Transverse colon (tissue), 4 donors: ENCODE data around the gene EVI5. TPM values are rescaled to one million over a fixed set of nuclear protein-coding genes. Genes with fewer than 3 reads are reported as not detected.
"Not testable (repeated sequence)": the region's sequence is repeated elsewhere in the genome, so short reads cannot be mapped to it uniquely, and the experiment has no call there.

Source experiments
- DNase-seq: peaks from one replicate; pipeline ENCODE4 v3.0.0-alpha.2; 2019
- H3K27ac ChIP-seq, 4 donors: fragments of 200-600 bp; sonication (generic); 2 replicates each; pipeline ENCODE4 v1.5.1; 2016 to 2018; ENCODE audit warnings: inconsistent platforms in 4 of 4
- H3K27me3 ChIP-seq: fragments of 200-600 bp; sonication (generic); 2 replicates; pipeline ENCODE4 v1.5.1; 2017; ENCODE audit warnings: inconsistent platforms
- H3K36me3 ChIP-seq, 4 donors: fragments of 200-600 bp; sonication (generic); 2 replicates each; pipeline ENCODE4 v1.5.1; 2017 to 2019; ENCODE audit warnings: inconsistent platforms in 4 of 4
- H3K4me1 ChIP-seq, 4 donors: fragments of 200-600 bp; sonication (generic); 2 replicates each; pipeline ENCODE4 v1.5.1; 2017 to 2020; ENCODE audit warnings: inconsistent platforms in 4 of 4
- H3K4me3 ChIP-seq, 4 donors: fragments of 200-600 bp; sonication (generic); 1 replicate in 1 of 4; 2 replicates in 3 of 4; pipeline versions ENCODE4 v1.5.1 to v1.6.1; 2017 to 2019; ENCODE audit warnings: inconsistent platforms in 4 of 4
- H3K9me3 ChIP-seq, 2 donors: fragments of 200-600 bp; sonication (generic); 2 replicates each; pipeline ENCODE4 v1.5.1; 2017 to 2019; ENCODE audit warnings: inconsistent platforms in 2 of 2
- CTCF ChIP-seq, 5 experiments: fragments of 200-600 bp in 3 of 5; fragments of 450-650 bp in 2 of 5; sonication (generic) in 3 of 5; IDR thresholded peaks; 1 replicate in 2 of 5; 2 replicates in 3 of 5; pipeline ENCODE4 v1.5.1; 2016 to 2017; ENCODE audit warnings: antibody characterized with exemption in 5 of 5, inconsistent platforms in 3 of 5, mild to moderate bottlenecking in 2 of 5, moderate library complexity in 1 of 5
- EP300 ChIP-seq: sonication (generic); formaldehyde crosslinking; IDR thresholded peaks from one replicate; pipeline ENCODE4 v1.6.1; 2017; ENCODE audit warnings: antibody characterized with exemption, low read depth
- POLR2A ChIP-seq: fragments of 450-650 bp; IDR thresholded peaks from one replicate; pipeline ENCODE4 v1.6.1; 2016; ENCODE audit warnings: antibody characterized with exemption, mild to moderate bottlenecking, moderate library complexity
- POLR2AphosphoS5 ChIP-seq, 3 donors: sonication (generic); formaldehyde crosslinking; IDR thresholded peaks; one replicate each; pipeline ENCODE4 v1.6.1; 2016; ENCODE audit warnings: antibody characterized with exemption in 3 of 3
- WGBS, 2 donors: methylation state at CpG; one replicate each; pipeline ENCODE4 v1.1.5; 2018; ENCODE audit warnings: low coverage in 1 of 2; 5-methylcytosine and 5-hydroxymethylcytosine counted together
- in situ Hi-C, 4 donors: fragments of 200-750 bp; cut with MboI; loops; one replicate each; pipeline versions ENCODE4 v1.15.0 to v1.15.1; 2017; ENCODE audit warnings: low sequenced_read_pairs in 3 of 4, low pct_ligation_motif_present in 1 of 4, low pct_unique_long_range_greater_than_20kb in 1 of 4
- intact Hi-C: fragments of 100-400 bp; cut with DNase I; formaldehyde crosslinking; loops from one replicate; pipeline ENCODE4 v1.15.1; 2023; ENCODE audit warnings: low total_unique reads
- total RNA-seq, 4 donors: library from RNA; depleted of rRNA; stranded (reverse); fragments of >200 nt; gene quantifications; one replicate each; pipeline ENCODE4 v1.1.0, GENCODE V29; 2016

The EVI5 gene
- total RNA-seq, 4 donors from 2014 or later: 10.5 to 57.6 (median 15.3) TPM

GRCh38 chr1:92527670-92528069 lies 257.2 kb downstream of the EVI5 start:
- Histone ChIP-seq H3K27ac (no peak overlapping the region), H3K4me1 (no peaks in the 10 kb centered on the region), H3K36me3 (no peaks in the 10 kb centered on the region), H3K27me3 (no peaks in the 10 kb centered on the region), H3K4me3 (no peak overlapping the region), H3K9me3 (no peaks in the 10 kb centered on the region)
- WGBS, 2 donors: 95 to 100% methylated on average over 2 of the region's 2 CpGs
- in situ Hi-C loops (no loop called here), intact Hi-C loops (no loop called here)
- DNase-seq: no peak
- no peak for TF ChIP-seq POLR2AphosphoS5 (IDR thresholded peaks at IDR 0.05)
- no peak for TF ChIP-seq CTCF (IDR thresholded peaks at IDR 0.05)
- no peak for TF ChIP-seq POLR2A
- TF ChIP-seq EP300: no peak

GRCh38 chr1:92524944-92525590 lies 259.8 kb downstream of the EVI5 start:
- DNase-seq, in situ Hi-C loops, H3K36me3 ChIP-seq, H3K4me3 ChIP-seq, H3K27me3 ChIP-seq, H3K27ac ChIP-seq, H3K9me3 ChIP-seq, H3K4me1 ChIP-seq, intact Hi-C loops: not testable (repeated sequence)
- 97% methylated on average over 4 to 9 of the region's 9 CpGs for WGBS, 2 donors

GRCh38 chr1:92519043-92519442 lies 265.9 kb downstream of the EVI5 start:
- 63 to 70% methylated on average over 2 of the region's 2 CpGs for WGBS, 2 donors

GRCh38 chr1:92516574-92516973 lies 268.3 kb downstream of the EVI5 start:
- Histone ChIP-seq H3K27ac (no peak overlapping the region), H3K9me3 (no peaks in the 10 kb centered on the region), H3K27me3 (no peaks in the 10 kb centered on the region), H3K4me3 (no peak overlapping the region), H3K4me1 (no peaks in the 10 kb centered on the region), H3K36me3 (peaks cover 0 to 12% (median 0%) of the 10 kb centered on the region in 4 donors)
- in situ Hi-C loops: no loop called here
- DNase-seq: no peak
- intact Hi-C loops: no loop called here
- WGBS, 2 donors: 89 to 91% methylated on average over 1 of the region's 1 CpG
- TF ChIP-seq EP300 (no peak), POLR2A (no peak), POLR2AphosphoS5 (IDR thresholded peaks at IDR 0.05) (no peak), CTCF (IDR thresholded peaks at IDR 0.05) (no peak)

More at GRCh38 chr1:92519043-92519442, 265.9 kb downstream of the EVI5 start:
- DNase-seq: no peak
- H3K4me3 ChIP-seq: no peak overlapping the region
- intact Hi-C loops (no loop called here), in situ Hi-C loops (no loop called here)
- no peaks in the 10 kb centered on the region for H3K9me3 ChIP-seq
- H3K4me1 ChIP-seq: no peaks in the 10 kb centered on the region
- no peaks in the 10 kb centered on the region for H3K27me3 ChIP-seq
- H3K36me3 ChIP-seq: peaks cover 0 to 6% (median 0%) of the 10 kb centered on the region in 4 donors
- TF ChIP-seq POLR2A (no peak), CTCF (IDR thresholded peaks at IDR 0.05) (no peak), POLR2AphosphoS5 (IDR thresholded peaks at IDR 0.05) (no peak), EP300 (no peak)
- no peak overlapping the region for H3K27ac ChIP-seq

- intact Hi-C loops: no loop called here
- WGBS, 2 donors: 92 to 93% methylated on average over 3 of the region's 3 CpGs
- DNase-seq: no peak
- no peak for TF ChIP-seq POLR2A
- TF ChIP-seq POLR2AphosphoS5 (IDR thresholded peaks at IDR 0.05): no peak
- TF ChIP-seq CTCF (IDR thresholded peaks at IDR 0.05): no peak
- no peak for TF ChIP-seq EP300
- Histone ChIP-seq H3K36me3 (peaks cover 0 to 12% (median 0%) of the 10 kb centered on the region in 4 donors), H3K9me3 (no peaks in the 10 kb centered on the region), H3K27ac (no peak overlapping the region), H3K4me1 (no peaks in the 10 kb centered on the region), H3K4me3 (no peak overlapping the region), H3K27me3 (no peaks in the 10 kb centered on the region)
- in situ Hi-C loops: no loop called here
Measured at GRCh38 chr1:92515796-92516201, 269.1 kb downstream of the EVI5 start.
